GM21526 (cell line): ENCODE measurements around the gene TMEM163.

Experiments
- ATAC-seq: cut with Tn5 transposase; IDR thresholded peaks from one replicate; pipeline ENCODE4 v1.9.1; 2021; ENCODE audit warnings: moderate library complexity; ENCODE audit not compliant: unreplicated experiment, low FRiP score

The TMEM163 gene

GRCh38 chr2:134421556-134422328 is 297.1 kb downstream of the TMEM163 start:
- no peak for ATAC-seq

GRCh38 chr2:134420920-134421319 is 297.9 kb downstream of the TMEM163 start:
- ATAC-seq, result no peak

GRCh38 chr2:134420259-134420658 is 298.5 kb downstream of the TMEM163 start:
- ATAC-seq, result no peak

- ATAC-seq, result no peak
Observed at GRCh38 chr2:134417968-134418582, 300.7 kb downstream of the TMEM163 start.

- no peak for ATAC-seq
Observed at GRCh38 chr2:134416637-134417036, 302.2 kb downstream of the TMEM163 start.

- no peak for ATAC-seq
Observed at GRCh38 chr2:134416018-134416417, 302.8 kb downstream of the TMEM163 start.

GRCh38 chr2:134413912-134414311 is 304.9 kb downstream of the TMEM163 start:
- no peak for ATAC-seq

- ATAC-seq, result no peak
Observed at GRCh38 chr2:134413430-134413829, 305.4 kb downstream of the TMEM163 start.

- ATAC-seq, result no peak
Observed at GRCh38 chr2:134412639-134412999, 306.2 kb downstream of the TMEM163 start.

GRCh38 chr2:134411828-134412638 is 306.8 kb downstream of the TMEM163 start:
- peak; percentile 95 for ATAC-seq

GRCh38 chr2:134411279-134411827 is 307.4 kb downstream of the TMEM163 start:
- peak; percentile 30 for ATAC-seq

- no peak for ATAC-seq
Observed at GRCh38 chr2:134410831-134411231, 308.0 kb downstream of the TMEM163 start.

GRCh38 chr2:134410006-134410405 is 308.8 kb downstream of the TMEM163 start:
- no peak for ATAC-seq

- ATAC-seq, result no peak
Observed at GRCh38 chr2:134408791-134409190, 310.0 kb downstream of the TMEM163 start.

GRCh38 chr2:134408386-134408785 is 310.4 kb downstream of the TMEM163 start:
- ATAC-seq, result no peak

- no peak for ATAC-seq
Observed at GRCh38 chr2:134407154-134407890, 311.5 kb downstream of the TMEM163 start.

GRCh38 chr2:134406736-134407135 is 312.1 kb downstream of the TMEM163 start:
- no peak for ATAC-seq

- no peak for ATAC-seq
Observed at GRCh38 chr2:134406311-134406710, 312.5 kb downstream of the TMEM163 start.
